GM19452 (cell line): ENCODE measurements around the gene PDZK1IP1.
"Not testable (repeated sequence)": the region's sequence is repeated elsewhere in the genome, so short reads cannot be mapped to it uniquely, and the experiment has no call there.

Source experiments
- ATAC-seq: cut with Tn5 transposase; IDR thresholded peaks from one replicate; pipeline ENCODE4 v1.9.1; 2021; ENCODE audit not compliant: unreplicated experiment

Gene PDZK1IP1

GRCh38 chr1:47223921-47224675, 34.3 kb upstream of the PDZK1IP1 start:
- ATAC-seq = no peak

- ATAC-seq = no peak
Observed at GRCh38 chr1:47223174-47223920, 33.5 kb upstream of the PDZK1IP1 start.

GRCh38 chr1:47222476-47222875, 32.6 kb upstream of the PDZK1IP1 start:
- no peak for ATAC-seq

GRCh38 chr1:47219590-47220220, 29.9 kb upstream of the PDZK1IP1 start:
- no peak for ATAC-seq

- no peak for ATAC-seq
Observed at GRCh38 chr1:47219001-47219400, 29.2 kb upstream of the PDZK1IP1 start.

GRCh38 chr1:47216278-47217059, 26.6 kb upstream of the PDZK1IP1 start:
- ATAC-seq = no peak

GRCh38 chr1:47215713-47216112, 25.9 kb upstream of the PDZK1IP1 start:
- ATAC-seq = no peak

- no peak for ATAC-seq
Observed at GRCh38 chr1:47214549-47214948, 24.7 kb upstream of the PDZK1IP1 start.

- no peak for ATAC-seq
Observed at GRCh38 chr1:47213230-47213963, 23.6 kb upstream of the PDZK1IP1 start.

GRCh38 chr1:47212636-47213229, 22.9 kb upstream of the PDZK1IP1 start:
- ATAC-seq = no peak

- ATAC-seq = no peak
Observed at GRCh38 chr1:47211796-47212269, 22.0 kb upstream of the PDZK1IP1 start.

- no peak for ATAC-seq
Observed at GRCh38 chr1:47210666-47211065, 20.8 kb upstream of the PDZK1IP1 start.

- no peak for ATAC-seq
Observed at GRCh38 chr1:47209725-47210325, 20.0 kb upstream of the PDZK1IP1 start.

- no peak for ATAC-seq
Observed at GRCh38 chr1:47209091-47209490, 19.3 kb upstream of the PDZK1IP1 start.

- ATAC-seq = no peak
Observed at GRCh38 chr1:47208374-47208850, 18.6 kb upstream of the PDZK1IP1 start.

- no peak for ATAC-seq
Observed at GRCh38 chr1:47207803-47208373, 18.1 kb upstream of the PDZK1IP1 start.

GRCh38 chr1:47205918-47206317, 16.1 kb upstream of the PDZK1IP1 start:
- no peak for ATAC-seq

- not testable (repeated sequence) for ATAC-seq
Observed at GRCh38 chr1:47203504-47203903, 13.7 kb upstream of the PDZK1IP1 start.

GRCh38 chr1:47201179-47201578, 11.3 kb upstream of the PDZK1IP1 start:
- ATAC-seq = no peak
